H9 (cell line): ENCODE measurements around the gene PARD3. TPM values are rescaled to one million over a fixed set of nuclear protein-coding genes. Genes with fewer than 3 reads are reported as not detected.

Source experiments
- DNase-seq: peaks from one replicate; pipeline ENCODE4 v3.0.0-alpha.2; 2017
- H2AFZ ChIP-seq: one replicate; pipeline ENCODE4 v1.6.1; 2013; ENCODE audit warnings: mild to moderate bottlenecking, low read length, control low read depth, moderate library complexity
- H2AK5ac ChIP-seq: 2 replicates; pipeline ENCODE4 v1.6.1; 2013; ENCODE audit warnings: low read length, control low read depth, mixed read lengths; ENCODE audit not compliant: insufficient read length
- H2BK120ac ChIP-seq: one replicate; pipeline ENCODE4 v1.6.1; 2013; ENCODE audit warnings: low read depth, mild to moderate bottlenecking, low read length, control low read depth, inconsistent platforms; ENCODE audit not compliant: poor library complexity, severe bottlenecking
- H2BK12ac ChIP-seq: 2 replicates; pipeline ENCODE4 v1.6.1; 2013; ENCODE audit warnings: low read length, control low read depth, mixed read lengths, low read depth; ENCODE audit not compliant: insufficient read length
- H2BK15ac ChIP-seq: 2 replicates; pipeline ENCODE4 v1.6.1; 2013; ENCODE audit warnings: low read depth, low read length, control low read depth
- H2BK20ac ChIP-seq: one replicate; pipeline ENCODE4 v1.6.1; 2013; ENCODE audit warnings: low read depth, mild to moderate bottlenecking, low read length, control low read depth, inconsistent platforms; ENCODE audit not compliant: poor library complexity, severe bottlenecking
- H2BK5ac ChIP-seq: 2 replicates; pipeline ENCODE4 v1.6.1; 2013; ENCODE audit warnings: low read length, control low read depth, mixed read lengths; ENCODE audit not compliant: insufficient read length
- H3K14ac ChIP-seq: 2 replicates; pipeline ENCODE4 v1.6.1; 2013; ENCODE audit warnings: low read length, control low read depth; ENCODE audit not compliant: insufficient read depth
- H3K18ac ChIP-seq: 2 replicates; pipeline ENCODE4 v1.6.1; 2013; ENCODE audit warnings: low read depth, mild to moderate bottlenecking, mixed read lengths, low read length, control low read depth; ENCODE audit not compliant: insufficient read length
- H3K23ac ChIP-seq: 2 replicates; pipeline ENCODE4 v1.6.1; 2013; ENCODE audit warnings: low read length, control low read depth, mixed read lengths, low read depth; ENCODE audit not compliant: insufficient read length
- H3K23me2 ChIP-seq: 2 replicates; pipeline ENCODE4 v1.6.1; 2013; ENCODE audit warnings: low read depth, mild to moderate bottlenecking, mixed read lengths, low read length, control low read depth; ENCODE audit not compliant: insufficient read length, poor library complexity, severe bottlenecking
- H3K27ac ChIP-seq: 2 replicates; pipeline ENCODE4 v1.5.1; 2013; ENCODE audit warnings: low read length, control low read depth, mixed read lengths, low read depth; ENCODE audit not compliant: insufficient read length
- H3K27me3 ChIP-seq: 2 replicates; pipeline ENCODE4 v1.6.1; 2013; ENCODE audit warnings: low read length, control low read depth, inconsistent platforms; ENCODE audit not compliant: insufficient read depth
- H3K4ac ChIP-seq: 2 replicates; pipeline ENCODE4 v1.6.1; 2013; ENCODE audit warnings: low read depth, mild to moderate bottlenecking, control low read depth, inconsistent platforms, low read length, moderate library complexity
- H3K4me1 ChIP-seq: 2 replicates; pipeline ENCODE4 v1.6.1; 2013; ENCODE audit warnings: low read length, control low read depth, inconsistent platforms; ENCODE audit not compliant: insufficient read depth
- H3K4me2 ChIP-seq: 2 replicates; pipeline ENCODE4 v1.6.1; 2013; ENCODE audit warnings: low read length, control low read depth, mixed read lengths; ENCODE audit not compliant: insufficient read length, insufficient read depth
- H3K56ac ChIP-seq: 2 replicates; pipeline ENCODE4 v1.6.1; 2013; ENCODE audit warnings: low read depth, mild to moderate bottlenecking, mixed read lengths, low read length, control low read depth; ENCODE audit not compliant: insufficient read length
- H3K79me1 ChIP-seq: 2 replicates; pipeline ENCODE4 v1.6.1; 2013; ENCODE audit warnings: low read depth, mild to moderate bottlenecking, moderate library complexity, low read length, control low read depth, inconsistent platforms; ENCODE audit not compliant: insufficient read depth, poor library complexity, severe bottlenecking
- H3K79me2 ChIP-seq: 2 replicates; pipeline ENCODE4 v1.6.1; 2013; ENCODE audit warnings: low read length, control low read depth, inconsistent platforms; ENCODE audit not compliant: insufficient read depth
- H3K9ac ChIP-seq: 2 replicates; pipeline ENCODE4 v1.6.1; 2013; ENCODE audit warnings: low read length, control low read depth, mixed read lengths; ENCODE audit not compliant: insufficient read length; ENCODE audit errors: extremely low read depth
- H3K9me3 ChIP-seq: one replicate; pipeline ENCODE4 v1.6.1; 2013; ENCODE audit warnings: low read depth, low read length, inconsistent platforms; ENCODE audit not compliant: control insufficient read depth
- H3T11ph ChIP-seq: one replicate; pipeline ENCODE4 v1.6.1; 2013; ENCODE audit warnings: mild to moderate bottlenecking, low read length, control low read depth, inconsistent platforms
- H4K20me1 ChIP-seq: one replicate; pipeline ENCODE4 v1.6.1; 2013; ENCODE audit not compliant: control insufficient read depth, insufficient read length, insufficient read depth
- H4K5ac ChIP-seq: 2 replicates; pipeline ENCODE4 v1.6.1; 2013; ENCODE audit warnings: low read depth, mild to moderate bottlenecking, mixed read lengths, low read length, control low read depth; ENCODE audit not compliant: insufficient read length
- H4K8ac ChIP-seq: replicated peaks from 2 replicates; pipeline ENCODE4 v1.6.1; 2013; ENCODE audit warnings: low read length, control low read depth, mixed read lengths, low read depth; ENCODE audit not compliant: insufficient read length
- H4K91ac ChIP-seq: 2 replicates; pipeline ENCODE4 v1.6.1; 2013; ENCODE audit warnings: low read depth, mild to moderate bottlenecking, moderate library complexity, mixed read lengths, low read length, control low read depth; ENCODE audit not compliant: insufficient read length
- H3K27ac Mint-ChIP-seq, 3 experiments: 2 replicates in 2 of 3; 3 replicates in 1 of 3; pipeline ENCODE4 v1.8.0; 2020 to 2021; ENCODE audit warnings: mixed read lengths in 3 of 3, mild to moderate bottlenecking in 1 of 3, moderate library complexity in 1 of 3
- H3K27me3 Mint-ChIP-seq: 2 replicates; pipeline ENCODE4 v1.8.0; 2021; ENCODE audit warnings: low read depth, mild to moderate bottlenecking, moderate library complexity, mixed read lengths
- H3K36me3 Mint-ChIP-seq, 3 experiments: 2 replicates in 2 of 3; 3 replicates in 1 of 3; pipeline ENCODE4 v1.8.0; 2020 to 2021; ENCODE audit warnings: low read depth in 3 of 3, mixed read lengths in 3 of 3; ENCODE audit not compliant: insufficient read depth in 1 of 3
- H3K4me1 Mint-ChIP-seq, 2 experiments: 2 replicates each; pipeline ENCODE4 v1.8.0; 2020; ENCODE audit warnings: mixed read lengths in 2 of 2
- H3K4me3 Mint-ChIP-seq, 2 experiments: 2 replicates in 1 of 2; 3 replicates in 1 of 2; pipeline ENCODE4 v1.8.0; 2020 to 2021; ENCODE audit warnings: mild to moderate bottlenecking in 2 of 2, mixed read lengths in 2 of 2, moderate library complexity in 1 of 2
- H3K9me3 Mint-ChIP-seq, 2 experiments: 2 replicates in 1 of 2; 3 replicates in 1 of 2; pipeline ENCODE4 v1.8.0; 2020; ENCODE audit warnings: mild to moderate bottlenecking in 2 of 2, mixed read lengths in 2 of 2, moderate library complexity in 1 of 2
- CTCF ChIP-seq: fragments of 200-600 bp; sonication (generic); conservative IDR thresholded peaks from 3 replicates; pipeline ENCODE4 v1.8.0; 2021; ENCODE audit warnings: antibody characterized with exemption, mild to moderate bottlenecking
- WGBS: extraction: QIAGEN DNeasy Blood & Tissue Kit; methylation state at CpG from one replicate; pipeline ENCODE4 v1.1.7; 2013; ENCODE audit warnings: missing lambda C conversion rate, low lambda C conversion rate, mixed read lengths; ENCODE audit not compliant: insufficient read length; ENCODE audit errors: extremely low coverage; 5-methylcytosine and 5-hydroxymethylcytosine counted together
- total RNA-seq: library from RNA; stranded (reverse); gene quantifications from 2 replicates; pipeline ENCODE4 v1.2.1, GENCODE V29; 2021

The PARD3 gene
- total RNA-seq, 1 experiment from 2014 or later = 44.7 TPM

- no peak overlapping the region for H2AK5ac ChIP-seq
- no peak for TF ChIP-seq CTCF
- H3K27me3 Mint-ChIP-seq = no peaks in the 10 kb centered on the region
- no peak overlapping the region for H4K91ac ChIP-seq
- H3K36me3 Mint-ChIP-seq = no peaks in the 10 kb centered on the region
- no peak overlapping the region for H3K4ac ChIP-seq
- H3K14ac ChIP-seq = no peak overlapping the region
- H3K4me2 ChIP-seq = no peak overlapping the region
- no peaks in the 10 kb centered on the region for H3K9me3 ChIP-seq
- H3K79me1 ChIP-seq = peaks cover 14% of the 10 kb centered on the region
- DNase-seq = no peak
- peaks cover 10% of the 10 kb centered on the region for H3K4me1 ChIP-seq
- H3K23ac ChIP-seq = no peak overlapping the region
- no peak overlapping the region for H4K8ac ChIP-seq
- no peak overlapping the region for H3K4me3 Mint-ChIP-seq
- H3T11ph ChIP-seq = no peak overlapping the region
- no peak overlapping the region for H2BK120ac ChIP-seq
- H3K18ac ChIP-seq = no peak overlapping the region
- H3K23me2 ChIP-seq = no peaks in the 10 kb centered on the region
- no peak overlapping the region for H2BK15ac ChIP-seq
- no CpG with 5 or more reads among the region's 3 CpGs for WGBS
- no peak overlapping the region for H3K9ac ChIP-seq
- no peak overlapping the region for H2AFZ ChIP-seq
- H3K9me3 Mint-ChIP-seq = no peaks in the 10 kb centered on the region; a peak in 1 of 5 replicates
- H3K27me3 ChIP-seq = no peaks in the 10 kb centered on the region
- H3K27ac ChIP-seq = no peak overlapping the region
- no peak overlapping the region for H2BK20ac ChIP-seq
- peaks cover 41 to 45% of the 10 kb centered on the region in 2 experiments for H3K4me1 Mint-ChIP-seq
- no peak overlapping the region for H2BK5ac ChIP-seq
- H3K79me2 ChIP-seq = peaks cover 9% of the 10 kb centered on the region; the same call in 1 of the 2 replicates
- H4K5ac ChIP-seq = no peak overlapping the region
- H3K27ac Mint-ChIP-seq = no peak overlapping the region
- H2BK12ac ChIP-seq = no peak overlapping the region
- no peaks in the 10 kb centered on the region for H4K20me1 ChIP-seq
- H3K56ac ChIP-seq = no peak overlapping the region
Measured at GRCh38 chr10:34734918-34735317, 80.2 kb downstream of the PARD3 start.
